ES-I3 (cell line): ENCODE results near the gene MTA1.

ENCODE experiments used
- H3K36me3 ChIP-seq: 2 replicates; pipeline ENCODE4 v1.6.1; 2013; ENCODE audit warnings: mild to moderate bottlenecking, low read length, control low read depth, moderate library complexity; ENCODE audit not compliant: insufficient read depth
- H3K4me1 ChIP-seq: 2 replicates; pipeline ENCODE4 v1.6.1; 2013; ENCODE audit warnings: mild to moderate bottlenecking, control low read depth, low read length; ENCODE audit not compliant: insufficient read depth
- H3K9ac ChIP-seq: 2 replicates; pipeline ENCODE4 v1.6.1; 2013; ENCODE audit warnings: low read depth, mild to moderate bottlenecking, low read length, moderate library complexity
- H3K9me3 ChIP-seq: 2 replicates; pipeline ENCODE4 v1.6.1; 2013; ENCODE audit warnings: mild to moderate bottlenecking, low read length, moderate library complexity; ENCODE audit not compliant: control insufficient read depth, insufficient read depth

Gene MTA1

GRCh38 chr14:105420974-105421674 lies 1.5 kb downstream of the MTA1 start:
- Histone ChIP-seq H3K4me1 (peaks cover 4% of the 10 kb centered on the region; the same call in 1 of the 2 replicates), H3K9me3 (no peaks in the 10 kb centered on the region), H3K9ac (peak overlapping the region; percentile 92), H3K36me3 (no peaks in the 10 kb centered on the region)

DNA sequence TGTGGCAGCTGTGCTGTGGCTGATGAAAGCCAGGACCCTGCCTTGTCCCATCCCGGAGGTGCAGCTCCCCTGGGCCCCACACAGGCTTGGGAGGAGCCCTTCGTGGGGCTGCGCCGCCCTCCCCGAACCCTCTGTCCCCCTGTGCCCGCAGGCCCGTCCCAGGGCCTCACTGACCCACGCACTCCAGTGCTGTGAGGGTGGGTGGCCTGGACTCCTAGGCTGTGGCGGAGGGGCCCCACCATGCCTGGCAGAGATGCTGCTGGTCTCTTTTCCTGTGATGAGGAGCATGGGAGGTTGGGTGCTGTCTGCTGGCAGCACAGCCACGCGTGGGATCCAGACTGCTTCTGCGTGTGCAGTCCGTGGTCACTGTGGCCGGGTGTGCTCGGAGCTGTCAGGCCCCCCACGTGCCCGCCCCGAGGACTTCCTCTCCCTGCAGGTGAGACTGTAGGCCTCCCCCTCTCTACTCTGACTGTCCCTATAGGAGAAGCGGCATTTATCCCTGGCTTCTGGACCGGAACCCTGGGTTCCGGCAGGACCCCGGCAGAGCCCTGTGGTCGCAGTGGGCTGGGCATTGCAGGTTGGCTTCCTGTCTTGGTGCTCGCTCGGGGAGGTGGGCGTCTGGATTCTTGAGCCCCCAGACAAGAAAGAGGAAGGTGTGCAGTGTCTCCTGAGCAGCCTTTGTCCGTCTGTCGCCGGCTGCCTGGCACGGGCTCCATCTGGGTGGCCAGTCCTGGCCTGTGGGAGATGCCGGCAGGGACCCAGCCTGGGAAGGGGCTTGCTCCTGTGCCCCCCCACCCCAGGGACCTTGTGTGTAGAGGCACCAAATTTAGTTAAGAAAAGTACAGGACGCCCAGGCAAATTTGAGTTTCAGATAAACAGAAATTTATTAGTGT lies 2.3 kb downstream of the MTA1 start:
- no peak overlapping the region for H3K9ac ChIP-seq
- no peaks in the 10 kb centered on the region for H3K36me3 ChIP-seq
- H3K4me1 ChIP-seq: peaks cover 4% of the 10 kb centered on the region; the same call in 1 of the 2 replicates

GRCh38 chr14:105422695-105423487 lies 3.3 kb downstream of the MTA1 start:
- Histone ChIP-seq H3K9ac (no peak overlapping the region), H3K4me1 (peaks cover 4% of the 10 kb centered on the region; the same call in 1 of the 2 replicates), H3K36me3 (no peaks in the 10 kb centered on the region), H3K9me3 (no peaks in the 10 kb centered on the region)

More for the DNA sequence above, 2.3 kb downstream of the MTA1 start:
- H3K9me3 ChIP-seq: no peaks in the 10 kb centered on the region

DNA sequence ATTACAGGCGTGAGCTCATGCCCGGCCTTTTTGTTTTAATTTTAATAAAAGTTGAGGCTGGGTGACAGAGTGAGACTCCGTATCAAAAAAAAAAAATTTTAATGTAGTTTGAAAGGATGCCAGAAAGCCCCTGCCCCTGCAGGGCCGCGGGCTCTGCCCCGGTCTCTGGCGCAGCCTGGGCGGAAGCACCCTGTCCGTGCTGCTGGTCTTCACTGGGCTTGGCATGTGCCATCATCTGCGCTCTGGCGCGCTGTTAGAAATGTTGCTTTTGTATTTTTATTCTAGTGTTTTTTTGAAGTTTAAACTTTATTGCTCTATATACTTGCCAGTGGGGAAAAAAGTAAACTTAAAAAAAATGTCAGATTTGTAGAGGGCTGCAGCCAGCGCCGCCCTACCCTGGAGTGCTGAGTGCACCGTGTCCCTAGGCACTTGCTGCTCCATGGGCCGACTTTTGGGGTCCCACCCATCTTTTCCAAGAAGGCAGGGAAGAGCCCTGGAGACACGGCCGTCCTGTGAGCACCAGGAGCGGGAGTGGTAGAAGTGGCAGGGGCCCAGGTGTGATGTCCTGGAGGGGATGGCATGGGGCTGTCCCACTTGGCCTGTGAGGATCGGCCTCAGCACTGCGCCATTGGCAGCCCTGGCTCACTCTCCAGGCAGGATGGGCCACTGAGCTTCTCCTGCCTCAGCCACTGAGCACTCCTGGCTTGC lies 4.0 kb downstream of the MTA1 start:
- Histone ChIP-seq H3K9me3 (no peaks in the 10 kb centered on the region), H3K36me3 (no peaks in the 10 kb centered on the region), H3K9ac (no peak overlapping the region), H3K4me1 (peaks cover 3% of the 10 kb centered on the region; the same call in 1 of the 2 replicates)

DNA sequence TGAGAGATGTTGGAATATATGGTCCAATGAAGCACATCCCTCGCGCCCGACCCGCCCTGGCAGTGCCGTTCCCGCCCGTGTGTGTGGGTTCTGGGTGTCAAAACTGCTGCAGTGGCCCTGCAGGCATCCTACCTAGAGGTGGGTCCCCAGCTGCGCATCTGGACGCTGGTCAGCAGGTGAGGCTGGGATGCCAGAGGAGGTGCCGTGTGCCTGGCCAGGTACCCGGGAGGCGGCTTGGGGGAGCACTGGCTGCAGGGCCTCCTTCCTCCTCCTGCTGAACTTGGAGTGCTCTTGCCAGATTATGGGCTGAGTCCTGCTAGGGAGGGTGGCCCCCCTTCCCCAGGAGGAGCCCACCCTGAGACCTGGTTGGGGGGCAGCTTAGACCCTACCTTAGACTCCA lies 5.2 kb downstream of the MTA1 start:
- no peaks in the 10 kb centered on the region; the same call in 1 of the 2 replicates for H3K4me1 ChIP-seq
- no peaks in the 10 kb centered on the region for H3K36me3 ChIP-seq
- H3K9me3 ChIP-seq: no peaks in the 10 kb centered on the region
- H3K9ac ChIP-seq: no peak overlapping the region

DNA sequence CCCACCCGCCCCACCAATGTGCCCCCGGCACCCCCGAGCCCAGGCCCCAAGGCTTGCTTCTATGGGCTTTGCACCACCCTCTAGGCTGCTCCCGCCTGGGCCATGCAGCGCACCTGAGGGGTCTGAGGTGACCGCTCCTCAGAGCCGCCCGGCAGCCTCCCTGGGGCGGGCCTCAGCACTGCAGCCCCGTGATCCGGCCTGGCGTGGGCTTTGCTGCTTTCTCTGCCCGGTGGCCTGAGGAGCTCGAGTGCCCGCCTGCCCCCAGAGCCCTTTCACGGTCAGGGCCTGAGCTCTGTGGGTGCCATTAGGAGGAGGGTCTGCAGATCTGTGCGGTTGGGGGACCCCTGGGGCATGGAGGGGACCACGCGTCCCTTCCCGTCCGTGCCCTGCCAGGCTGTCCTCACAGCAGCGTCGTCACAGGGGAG lies 6.2 kb downstream of the MTA1 start:
- no peaks in the 10 kb centered on the region; the same call in 1 of the 2 replicates for H3K4me1 ChIP-seq
- H3K9ac ChIP-seq: no peak overlapping the region
- no peaks in the 10 kb centered on the region for H3K36me3 ChIP-seq
- no peaks in the 10 kb centered on the region for H3K9me3 ChIP-seq

DNA sequence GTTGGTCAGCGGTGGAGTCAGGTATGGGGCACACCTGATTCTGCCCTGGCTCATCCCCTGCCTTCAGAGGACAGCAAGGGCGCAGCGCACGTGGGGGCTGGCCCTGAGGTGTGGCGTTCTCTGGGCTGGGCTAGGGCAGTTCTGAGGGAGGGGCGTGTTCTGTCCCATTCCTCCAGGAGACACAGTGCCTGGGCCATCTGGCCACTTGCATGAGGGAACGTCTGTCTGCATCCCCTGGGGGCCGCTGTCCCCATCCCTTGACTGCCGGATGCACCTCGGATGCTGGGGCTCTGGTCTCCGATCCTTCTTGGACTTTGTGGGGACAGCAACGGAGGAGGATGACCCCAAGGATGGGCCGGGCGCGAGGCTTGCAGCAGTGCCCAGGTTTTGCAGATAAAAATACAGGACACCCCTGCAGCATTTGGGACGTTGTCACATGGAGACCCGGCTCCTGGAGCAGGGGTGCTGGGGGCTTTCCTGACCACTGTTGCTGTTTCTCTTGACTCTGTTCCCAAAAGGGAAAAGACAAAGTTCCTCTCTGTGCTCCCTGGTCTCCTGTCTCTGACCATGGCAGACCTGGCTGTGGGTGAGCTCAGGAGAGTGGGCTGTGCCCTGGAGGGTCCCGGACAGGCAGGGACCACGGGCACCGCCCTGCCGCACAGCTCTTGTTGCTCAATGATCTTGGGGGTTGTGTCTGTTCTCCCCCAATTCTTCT lies 6.9 kb downstream of the MTA1 start:
- no peaks in the 10 kb centered on the region for H3K36me3 ChIP-seq
- H3K4me1 ChIP-seq: no peaks in the 10 kb centered on the region; the same call in 1 of the 2 replicates

DNA sequence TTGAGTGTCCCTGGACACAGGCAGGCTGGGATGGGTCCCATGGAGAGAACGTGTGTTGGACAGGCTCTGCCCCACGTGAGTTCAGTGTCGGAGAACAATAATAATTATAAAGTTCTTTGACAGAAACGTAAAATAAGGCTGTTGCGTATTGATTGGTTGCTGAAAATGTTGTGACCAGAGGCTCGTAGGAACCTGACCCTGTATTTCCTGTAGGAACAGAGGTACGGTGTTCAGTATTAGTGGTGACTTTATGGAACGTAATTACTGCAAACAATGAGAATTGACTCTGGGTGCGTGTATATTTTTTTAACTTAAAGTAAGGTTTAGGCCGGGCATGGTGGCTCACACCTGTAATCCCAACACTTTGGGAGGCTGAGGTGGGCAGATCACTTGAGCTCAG lies 7.8 kb downstream of the MTA1 start:
- Histone ChIP-seq H3K36me3 (no peaks in the 10 kb centered on the region), H3K4me1 (no peaks in the 10 kb centered on the region), H3K9me3 (no peaks in the 10 kb centered on the region), H3K9ac (no peak overlapping the region)

More for the DNA sequence above, 6.9 kb downstream of the MTA1 start:
- Histone ChIP-seq H3K9me3 (no peaks in the 10 kb centered on the region), H3K9ac (no peak overlapping the region)

- no peak overlapping the region for H3K9ac ChIP-seq
- no peaks in the 10 kb centered on the region for H3K9me3 ChIP-seq
- H3K4me1 ChIP-seq: no peaks in the 10 kb centered on the region
- H3K36me3 ChIP-seq: no peaks in the 10 kb centered on the region
These were observed 8.4 kb downstream of the MTA1 start for GRCh38 chr14:105427936-105428485.

- H3K9ac ChIP-seq: no peak overlapping the region
- no peaks in the 10 kb centered on the region for H3K9me3 ChIP-seq
- H3K4me1 ChIP-seq: no peaks in the 10 kb centered on the region
- no peaks in the 10 kb centered on the region for H3K36me3 ChIP-seq
These were observed 10.4 kb downstream of the MTA1 start for GRCh38 chr14:105430042-105430441.

- no peaks in the 10 kb centered on the region for H3K9me3 ChIP-seq
- no peak overlapping the region for H3K9ac ChIP-seq
- H3K4me1 ChIP-seq: no peaks in the 10 kb centered on the region
- H3K36me3 ChIP-seq: no peaks in the 10 kb centered on the region
These were observed 10.9 kb downstream of the MTA1 start for GRCh38 chr14:105430565-105430964.

DNA sequence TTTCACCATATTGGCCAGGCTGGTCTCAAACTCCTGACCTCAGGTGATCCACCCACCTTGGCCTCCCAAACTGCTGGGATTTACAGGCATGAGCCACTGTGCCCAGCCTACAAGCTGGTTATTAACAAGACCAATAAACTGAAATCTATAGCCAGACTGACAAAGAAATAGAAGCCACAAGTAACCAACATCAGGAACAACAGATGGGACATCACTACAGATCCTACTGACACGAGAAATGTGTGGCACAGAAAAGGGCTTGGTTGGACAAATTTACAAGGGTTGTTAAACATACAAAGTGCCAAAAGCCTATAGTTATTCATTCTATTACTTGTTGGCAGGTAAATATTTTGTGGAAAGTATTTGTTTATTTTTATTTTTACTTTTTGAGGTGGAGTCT lies 11.6 kb downstream of the MTA1 start:
- no peaks in the 10 kb centered on the region for H3K36me3 ChIP-seq

DNA sequence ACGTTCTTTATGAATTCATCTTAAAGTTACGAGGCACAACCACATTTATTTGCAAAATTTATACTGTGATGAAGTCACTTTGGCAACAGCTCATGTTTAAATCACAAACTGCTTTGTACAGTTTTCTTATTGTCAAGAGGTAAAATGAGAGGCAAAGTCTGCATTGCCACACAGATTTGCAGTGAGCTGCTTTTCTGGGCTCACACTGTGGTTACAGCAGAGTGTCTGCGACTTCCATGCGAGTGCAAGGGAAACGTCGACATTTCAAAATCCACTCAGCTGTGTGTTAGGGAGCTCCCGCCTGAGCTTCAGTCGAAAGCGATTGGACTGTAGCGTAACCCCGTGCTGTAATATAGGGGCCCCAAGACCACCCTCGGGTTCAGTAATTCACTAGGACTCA lies 13.0 kb downstream of the MTA1 start:
- no peak overlapping the region for H3K9ac ChIP-seq
- no peaks in the 10 kb centered on the region for H3K9me3 ChIP-seq
- H3K4me1 ChIP-seq: no peaks in the 10 kb centered on the region
- H3K36me3 ChIP-seq: no peaks in the 10 kb centered on the region

More for the DNA sequence above, 11.6 kb downstream of the MTA1 start:
- Histone ChIP-seq H3K4me1 (no peaks in the 10 kb centered on the region), H3K9me3 (no peaks in the 10 kb centered on the region), H3K9ac (no peak overlapping the region)
